Smooth muscle cell (in vitro differentiated cells): Measurements from ENCODE around the gene KLF12. TPM values are rescaled to one million over a fixed set of nuclear protein-coding genes. Genes with fewer than 3 reads are reported as not detected.

Experiments
- DNase-seq: peaks from one replicate; lab custom pipeline; 2025; ENCODE audit not compliant: unreplicated experiment; lab: John Stamatoyannopoulos, UW
- H2AFZ ChIP-seq: fragments of 200-600 bp; sonication (generic); 2 replicates; pipeline ENCODE4 v1.6.0; 2016; ENCODE audit warnings: antibody characterized with exemption, low read depth, mild to moderate bottlenecking
- H3F3A ChIP-seq: fragments of 200-600 bp; sonication (generic); 2 replicates; pipeline ENCODE4 v1.6.0; 2017; ENCODE audit warnings: antibody characterized with exemption, low read depth
- H3K27ac ChIP-seq: fragments of 200-600 bp; sonication (generic); 2 replicates; pipeline ENCODE4 v1.5.1; 2016; ENCODE audit warnings: low read depth, mild to moderate bottlenecking
- H3K27me3 ChIP-seq: fragments of 200-600 bp; sonication (generic); 2 replicates; pipeline ENCODE4 v1.6.1; 2016; ENCODE audit warnings: low read depth, mild to moderate bottlenecking
- H3K36me3 ChIP-seq: fragments of 200-600 bp; sonication (generic); 2 replicates; pipeline ENCODE4 v1.5.1; 2016; ENCODE audit warnings: low read depth
- H3K4me1 ChIP-seq: fragments of 200-600 bp; sonication (generic); 2 replicates; pipeline ENCODE4 v1.5.1; 2016; ENCODE audit warnings: low read depth
- H3K4me2 ChIP-seq: fragments of 200-600 bp; sonication (generic); 2 replicates; pipeline ENCODE4 v1.6.0; 2016; ENCODE audit warnings: mild to moderate bottlenecking
- H3K4me3 ChIP-seq: fragments of 200-600 bp; sonication (generic); 2 replicates; pipeline ENCODE4 v1.5.1; 2016; ENCODE audit warnings: mild to moderate bottlenecking
- H3K79me2 ChIP-seq: fragments of 200-600 bp; sonication (generic); 2 replicates; pipeline ENCODE4 v1.6.0; 2016; ENCODE audit warnings: low read depth, mild to moderate bottlenecking
- H3K9ac ChIP-seq: fragments of 200-600 bp; sonication (generic); 2 replicates; pipeline ENCODE4 v1.6.0; 2016; ENCODE audit warnings: low read depth
- H3K9me3 ChIP-seq: fragments of 200-600 bp; sonication (generic); replicated peaks from 2 replicates; pipeline ENCODE4 v1.5.1; 2016; ENCODE audit warnings: low read depth
- H4K20me1 ChIP-seq: fragments of 200-600 bp; sonication (generic); 2 replicates; pipeline ENCODE4 v1.6.0; 2016; ENCODE audit warnings: low read depth
- WGBS: methylation state at CpG from one replicate; pipeline ENCODE4 v1.1.7; 2016; ENCODE audit warnings: low lambda C conversion rate; 5-methylcytosine and 5-hydroxymethylcytosine counted together
- polyA plus RNA-seq: library from polyadenylated mRNA; unstranded; fragments of >200 nt; fragmentation: Nextera tagmentation; extraction: Ambion mirVana; gene quantifications from 2 replicates; pipeline ENCODE4 v1.2.1, GENCODE V29; 2016
- total RNA-seq: library from RNA; depleted of rRNA; stranded (reverse); fragments of >200 nt; gene quantifications from 2 replicates; pipeline ENCODE4 v1.2.3, GENCODE V29; 2014
- TF ChIP-seq, protein P1 (sequence below): fragments of 200-600 bp; sonication (generic); IDR thresholded peaks from 2 replicates; pipeline ENCODE4 v1.5.1; 2017; ENCODE audit warnings: borderline replicate concordance, mild to moderate bottlenecking, antibody characterized with exemption; ENCODE audit not compliant: insufficient read depth, poor library complexity, severe bottlenecking

Gene KLF12
- total and polyA plus RNA-seq, 2 experiments from 2014 or later = 1.3 to 14.6 TPM

DNA sequence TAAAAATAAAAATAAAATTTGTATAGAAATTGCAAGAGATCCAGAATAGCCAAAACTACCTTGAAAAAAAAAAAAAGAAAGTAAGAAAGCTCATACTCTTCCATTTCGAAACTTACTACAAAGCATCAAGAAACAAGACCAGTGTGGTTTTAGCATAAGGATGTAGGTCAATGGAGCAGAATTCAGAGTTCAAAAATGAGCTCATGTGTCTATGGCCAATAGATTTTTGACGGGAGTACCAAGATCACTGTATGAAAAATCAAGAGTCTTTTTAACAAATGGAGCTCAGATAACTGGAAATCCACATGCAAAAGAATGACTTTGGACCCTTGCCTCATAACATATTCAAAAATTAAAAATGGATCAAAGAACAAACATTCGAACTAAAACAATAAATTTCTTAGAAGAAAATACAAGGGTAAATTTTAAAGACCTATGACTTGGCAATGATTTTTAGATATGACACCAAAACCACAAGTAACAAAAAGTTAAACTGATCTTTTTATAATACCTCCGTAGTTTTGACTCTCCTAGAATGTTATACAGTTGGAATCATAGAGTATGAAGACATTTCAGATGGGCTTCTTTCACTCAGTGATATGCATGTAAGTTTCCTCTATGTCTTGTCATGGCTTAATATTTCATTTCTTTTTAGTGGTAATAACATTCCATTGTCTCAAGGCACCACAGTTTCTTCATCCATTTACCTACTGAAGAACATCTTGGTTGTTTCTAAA is 43.2 kb downstream of the KLF12 start:
- H3K27me3 ChIP-seq = no peaks in the 10 kb centered on the region
- H3K9ac ChIP-seq = no peak overlapping the region
- WGBS = 95% methylated on average over 4 of the region's 4 CpGs
- H3K27ac ChIP-seq = no peak overlapping the region
- no peak overlapping the region for H2AFZ ChIP-seq
- TF ChIP-seq, protein P1, sequence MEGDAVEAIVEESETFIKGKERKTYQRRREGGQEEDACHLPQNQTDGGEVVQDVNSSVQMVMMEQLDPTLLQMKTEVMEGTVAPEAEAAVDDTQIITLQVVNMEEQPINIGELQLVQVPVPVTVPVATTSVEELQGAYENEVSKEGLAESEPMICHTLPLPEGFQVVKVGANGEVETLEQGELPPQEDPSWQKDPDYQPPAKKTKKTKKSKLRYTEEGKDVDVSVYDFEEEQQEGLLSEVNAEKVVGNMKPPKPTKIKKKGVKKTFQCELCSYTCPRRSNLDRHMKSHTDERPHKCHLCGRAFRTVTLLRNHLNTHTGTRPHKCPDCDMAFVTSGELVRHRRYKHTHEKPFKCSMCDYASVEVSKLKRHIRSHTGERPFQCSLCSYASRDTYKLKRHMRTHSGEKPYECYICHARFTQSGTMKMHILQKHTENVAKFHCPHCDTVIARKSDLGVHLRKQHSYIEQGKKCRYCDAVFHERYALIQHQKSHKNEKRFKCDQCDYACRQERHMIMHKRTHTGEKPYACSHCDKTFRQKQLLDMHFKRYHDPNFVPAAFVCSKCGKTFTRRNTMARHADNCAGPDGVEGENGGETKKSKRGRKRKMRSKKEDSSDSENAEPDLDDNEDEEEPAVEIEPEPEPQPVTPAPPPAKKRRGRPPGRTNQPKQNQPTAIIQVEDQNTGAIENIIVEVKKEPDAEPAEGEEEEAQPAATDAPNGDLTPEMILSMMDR = no peak
- no peaks in the 10 kb centered on the region for H3F3A ChIP-seq
- H3K9me3 ChIP-seq = no peaks in the 10 kb centered on the region
- H3K4me2 ChIP-seq = no peak overlapping the region
- peaks cover 32% of the 10 kb centered on the region for H4K20me1 ChIP-seq
- H3K36me3 ChIP-seq = no peaks in the 10 kb centered on the region
- DNase-seq = no peak
- no peaks in the 10 kb centered on the region for H3K4me1 ChIP-seq
- H3K79me2 ChIP-seq = peaks cover 21% of the 10 kb centered on the region
- no peak overlapping the region for H3K4me3 ChIP-seq

DNA sequence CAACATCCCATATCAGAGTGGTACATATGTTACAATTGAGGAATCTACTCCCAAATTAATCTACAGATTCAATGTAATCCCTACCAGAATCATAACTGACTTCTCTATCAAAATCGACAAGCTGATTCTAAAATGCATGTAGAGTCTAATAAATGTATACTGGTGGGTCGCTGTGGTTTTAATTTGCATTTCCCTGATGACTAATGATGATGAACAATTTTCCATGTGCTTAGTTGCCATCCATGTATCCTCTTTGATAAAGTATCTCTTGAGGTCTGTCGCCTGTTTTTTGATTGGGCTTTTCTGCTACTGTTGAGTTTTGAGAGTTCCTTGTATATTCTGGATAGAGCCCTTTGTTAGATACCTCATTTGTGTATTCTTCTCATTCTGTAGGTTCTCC is 43.8 kb downstream of the KLF12 start:
- DNase-seq = no peak
- peaks cover 20% of the 10 kb centered on the region for H3K79me2 ChIP-seq
- WGBS = 76% methylated on average over 3 of the region's 3 CpGs

DNA sequence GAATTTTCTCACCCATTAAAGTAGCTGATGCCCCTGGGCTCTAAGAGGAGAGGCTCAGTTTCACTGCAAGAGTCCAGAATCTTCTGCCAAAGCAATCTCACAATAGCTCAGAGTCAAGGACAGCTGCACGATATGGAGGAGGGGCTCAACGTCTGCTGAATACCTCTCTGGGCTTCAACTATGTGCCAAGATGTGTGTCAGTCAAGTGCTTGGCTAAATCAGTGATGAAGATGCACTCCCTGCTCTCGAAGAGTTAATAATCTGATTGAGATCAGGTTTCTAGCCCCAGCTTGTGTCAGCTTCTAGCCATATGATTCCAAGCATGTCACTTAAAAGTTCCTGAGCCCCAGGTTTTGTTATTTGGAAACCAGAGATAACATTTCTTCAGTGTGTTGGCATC is 46.8 kb downstream of the KLF12 start:
- Histone ChIP-seq H3K36me3 (no peaks in the 10 kb centered on the region), H3K79me2 (peaks cover 13% of the 10 kb centered on the region), H4K20me1 (peaks cover 18% of the 10 kb centered on the region), H3K9me3 (no peaks in the 10 kb centered on the region), H3K27ac (no peak overlapping the region), H3K27me3 (no peaks in the 10 kb centered on the region), H3K4me1 (no peaks in the 10 kb centered on the region), H2AFZ (no peak overlapping the region), H3K9ac (no peak overlapping the region), H3F3A (no peaks in the 10 kb centered on the region), H3K4me3 (no peak overlapping the region), H3K4me2 (no peak overlapping the region)
- TF ChIP-seq, protein P1 = no peak
- DNase-seq = no peak
- 95% methylated on average over 3 of the region's 3 CpGs for WGBS

More for the DNA sequence above, 43.8 kb downstream of the KLF12 start:
- Histone ChIP-seq H3K9me3 (no peaks in the 10 kb centered on the region), H2AFZ (no peak overlapping the region), H3K4me1 (no peaks in the 10 kb centered on the region), H3K27me3 (no peaks in the 10 kb centered on the region), H3K36me3 (no peaks in the 10 kb centered on the region), H3K4me3 (no peak overlapping the region), H3F3A (no peaks in the 10 kb centered on the region), H3K27ac (no peak overlapping the region), H3K4me2 (no peak overlapping the region), H4K20me1 (peaks cover 29% of the 10 kb centered on the region), H3K9ac (no peak overlapping the region)
- TF ChIP-seq, protein P1 = no peak
